NCI-H146 (cell line): ENCODE measurements around the gene LRP11.
A peak's percentile ranks its signal among the peaks of the same experiment; 100 is the strongest.
"Not testable (repeated sequence)": the region's sequence is repeated elsewhere in the genome, so short reads cannot be mapped to it uniquely, and the experiment has no call there.

Experiments used
- DNase-seq: peaks from one replicate; lab custom pipeline; 2025; lab: John Stamatoyannopoulos, UW

The LRP11 gene, protein sequence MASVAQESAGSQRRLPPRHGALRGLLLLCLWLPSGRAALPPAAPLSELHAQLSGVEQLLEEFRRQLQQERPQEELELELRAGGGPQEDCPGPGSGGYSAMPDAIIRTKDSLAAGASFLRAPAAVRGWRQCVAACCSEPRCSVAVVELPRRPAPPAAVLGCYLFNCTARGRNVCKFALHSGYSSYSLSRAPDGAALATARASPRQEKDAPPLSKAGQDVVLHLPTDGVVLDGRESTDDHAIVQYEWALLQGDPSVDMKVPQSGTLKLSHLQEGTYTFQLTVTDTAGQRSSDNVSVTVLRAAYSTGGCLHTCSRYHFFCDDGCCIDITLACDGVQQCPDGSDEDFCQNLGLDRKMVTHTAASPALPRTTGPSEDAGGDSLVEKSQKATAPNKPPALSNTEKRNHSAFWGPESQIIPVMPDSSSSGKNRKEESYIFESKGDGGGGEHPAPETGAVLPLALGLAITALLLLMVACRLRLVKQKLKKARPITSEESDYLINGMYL

DNA sequence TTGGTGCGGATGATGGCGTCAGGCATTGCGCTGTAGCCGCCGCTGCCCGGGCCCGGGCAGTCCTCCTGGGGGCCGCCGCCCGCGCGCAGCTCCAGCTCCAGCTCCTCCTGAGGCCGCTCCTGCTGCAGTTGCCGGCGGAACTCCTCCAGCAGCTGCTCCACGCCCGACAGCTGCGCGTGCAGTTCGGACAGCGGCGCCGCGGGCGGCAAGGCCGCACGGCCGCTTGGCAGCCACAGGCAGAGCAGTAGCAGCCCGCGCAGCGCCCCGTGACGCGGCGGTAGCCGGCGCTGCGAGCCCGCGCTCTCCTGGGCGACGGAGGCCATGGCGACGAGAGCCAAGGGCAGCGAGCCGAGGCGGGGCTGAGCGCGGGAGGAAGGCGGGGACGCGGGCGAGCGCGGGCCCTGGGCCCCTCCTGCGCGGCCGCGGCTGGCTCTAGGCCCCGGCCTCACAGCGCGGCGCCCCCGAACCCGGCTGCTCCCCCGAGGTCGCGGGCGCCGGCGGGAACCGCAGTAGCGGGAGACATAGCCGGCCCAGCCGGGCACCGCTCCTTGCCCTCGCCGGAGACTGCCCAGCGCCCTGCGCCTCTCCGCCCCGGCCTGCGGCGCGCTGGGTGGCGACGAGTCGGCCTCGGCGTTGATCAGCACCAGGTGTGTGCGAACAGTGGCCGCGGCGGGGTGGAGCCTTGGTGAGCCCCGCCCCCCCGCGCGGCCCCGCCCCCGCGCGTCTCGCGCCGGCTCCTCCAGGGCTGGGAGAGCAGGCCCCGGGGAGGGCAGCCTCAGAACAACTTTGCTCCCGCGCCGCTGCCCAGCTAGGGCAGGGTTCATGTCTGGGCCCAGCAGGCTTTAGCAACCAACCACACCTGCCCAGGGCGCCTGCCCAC is at the start of gene LRP11:
LRP11 (minus strand) TSS at position 662 of the 880 bp plus-strand sequence; CDS start at position 323, 339 bp downstream.
- peak; percentile 95 for DNase-seq

DNA sequence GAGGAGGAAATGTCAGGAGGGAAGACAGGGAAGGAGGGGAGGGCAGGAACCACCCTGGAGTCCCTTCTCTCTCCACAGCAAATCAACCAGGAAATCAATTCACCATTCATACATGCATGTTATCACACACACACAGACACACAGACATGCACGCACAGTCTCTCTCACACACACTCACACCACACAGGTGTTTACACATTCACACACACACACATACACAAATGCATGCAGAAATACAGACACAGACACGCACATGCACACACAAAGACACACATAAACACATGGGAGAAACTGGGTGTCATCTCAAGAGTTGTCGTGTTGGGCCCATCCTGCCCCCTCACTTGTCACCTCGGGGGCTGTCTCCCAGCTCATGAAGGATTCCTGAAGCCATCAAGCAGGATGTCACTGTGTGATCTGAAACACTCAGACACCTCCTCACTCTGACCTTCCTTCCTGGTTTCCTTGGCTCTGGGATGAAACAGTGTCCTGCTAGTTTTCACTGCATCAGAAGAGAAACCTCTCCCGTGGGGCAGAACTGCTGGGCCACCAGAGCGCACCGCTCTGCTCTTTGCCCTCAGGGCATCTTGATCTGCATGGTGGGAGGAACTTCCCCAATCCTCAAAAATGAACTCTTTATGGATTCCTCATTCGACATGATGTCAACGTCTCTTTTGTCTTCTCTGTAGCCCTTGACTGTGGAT is 49.5 kb upstream of the LRP11 start:
- no peak for DNase-seq

- DNase-seq = no peak
Observed at GRCh38 chr6:149913085-149913484, 48.9 kb upstream of the LRP11 start.

- not testable (repeated sequence) for DNase-seq
Observed at GRCh38 chr6:149912680-149913079, 48.5 kb upstream of the LRP11 start.

DNA sequence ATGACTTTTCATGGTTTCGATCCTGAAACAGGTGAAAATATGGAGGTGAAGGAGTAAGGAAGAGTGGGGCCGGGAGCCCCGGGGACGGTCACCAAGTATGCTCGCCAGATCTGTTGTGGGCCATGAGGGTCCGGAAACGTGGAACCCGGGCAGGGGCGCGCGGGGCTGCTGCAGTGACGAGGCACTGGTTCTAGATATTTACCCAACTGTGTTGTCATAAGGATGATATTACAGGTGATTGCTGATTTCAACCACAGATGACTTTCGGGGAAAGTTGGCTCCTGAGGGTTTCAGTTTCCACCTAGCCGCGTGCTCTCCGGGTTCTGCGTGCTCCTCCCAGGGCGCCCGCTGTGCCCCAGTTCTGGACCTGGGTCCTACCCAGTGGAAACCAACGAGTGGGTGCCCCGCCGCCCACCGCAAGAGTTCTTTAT is 46.6 kb upstream of the LRP11 start:
- DNase-seq = no peak

DNA sequence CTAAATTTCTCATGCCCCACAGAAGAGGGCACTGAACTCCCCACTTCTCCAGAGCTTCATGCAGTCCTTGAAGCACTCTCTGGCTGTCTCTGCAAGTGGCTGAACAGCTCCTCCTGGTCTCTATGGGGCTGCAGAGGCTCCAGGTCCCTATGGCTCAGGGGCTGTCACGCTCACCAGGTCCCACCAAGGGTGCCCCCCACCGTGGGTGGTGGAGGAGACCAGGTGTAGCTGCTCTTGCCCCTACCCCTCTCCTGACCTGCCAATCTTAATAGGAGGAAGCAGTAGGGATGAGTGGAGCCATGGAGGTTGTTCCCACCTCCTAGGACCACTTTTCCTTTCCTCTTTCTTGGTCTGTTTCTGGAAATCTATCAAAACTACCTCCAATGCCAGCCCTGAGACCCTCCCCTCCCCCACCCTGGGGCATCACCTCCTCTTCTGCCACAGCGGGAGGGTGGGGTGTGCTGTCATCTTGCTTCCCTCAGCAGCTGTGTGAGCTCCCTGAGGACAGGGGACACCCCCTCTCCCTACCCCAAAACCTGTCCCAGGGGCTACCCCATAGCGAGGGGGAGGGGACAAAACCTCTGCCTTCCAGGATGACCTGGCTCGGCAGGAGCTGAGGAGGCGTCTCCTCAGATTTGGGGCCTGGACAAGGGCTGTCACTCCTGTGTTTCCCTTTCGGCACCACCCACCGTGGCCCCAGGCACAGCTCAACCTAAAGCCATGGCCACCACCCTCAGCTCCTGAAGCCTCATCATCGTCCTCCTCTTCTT is 45.7 kb upstream of the LRP11 start:
- DNase-seq = no peak

GRCh38 chr6:149908480-149908879 is 44.3 kb upstream of the LRP11 start:
- DNase-seq = not testable (repeated sequence)

DNA sequence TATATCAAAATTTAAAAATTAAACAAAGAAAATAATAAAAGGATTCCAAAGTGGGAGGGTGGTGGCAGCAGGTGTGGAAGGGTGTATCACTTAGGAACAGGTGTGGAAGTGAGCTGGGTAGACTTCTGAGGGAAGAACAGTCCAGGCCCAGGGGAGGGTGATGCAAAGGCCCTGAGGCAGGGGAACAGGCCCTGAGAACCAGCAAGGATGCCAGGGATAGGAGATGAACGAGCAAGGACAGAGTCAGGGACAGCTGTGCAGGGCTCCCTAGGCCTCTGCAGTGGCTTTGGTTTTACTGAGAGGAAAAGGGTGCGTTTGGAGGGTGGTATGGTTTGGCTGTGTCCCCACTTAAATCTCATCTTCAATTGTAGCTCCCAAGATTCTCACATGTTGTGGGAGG is 43.2 kb upstream of the LRP11 start:
- DNase-seq = no peak

- no peak for DNase-seq
Observed at GRCh38 chr6:149906405-149906804, 42.2 kb upstream of the LRP11 start.

GRCh38 chr6:149905911-149906371 is 41.8 kb upstream of the LRP11 start:
- no peak for DNase-seq

- no peak for DNase-seq
Observed at GRCh38 chr6:149905371-149905910, 41.3 kb upstream of the LRP11 start.

DNA sequence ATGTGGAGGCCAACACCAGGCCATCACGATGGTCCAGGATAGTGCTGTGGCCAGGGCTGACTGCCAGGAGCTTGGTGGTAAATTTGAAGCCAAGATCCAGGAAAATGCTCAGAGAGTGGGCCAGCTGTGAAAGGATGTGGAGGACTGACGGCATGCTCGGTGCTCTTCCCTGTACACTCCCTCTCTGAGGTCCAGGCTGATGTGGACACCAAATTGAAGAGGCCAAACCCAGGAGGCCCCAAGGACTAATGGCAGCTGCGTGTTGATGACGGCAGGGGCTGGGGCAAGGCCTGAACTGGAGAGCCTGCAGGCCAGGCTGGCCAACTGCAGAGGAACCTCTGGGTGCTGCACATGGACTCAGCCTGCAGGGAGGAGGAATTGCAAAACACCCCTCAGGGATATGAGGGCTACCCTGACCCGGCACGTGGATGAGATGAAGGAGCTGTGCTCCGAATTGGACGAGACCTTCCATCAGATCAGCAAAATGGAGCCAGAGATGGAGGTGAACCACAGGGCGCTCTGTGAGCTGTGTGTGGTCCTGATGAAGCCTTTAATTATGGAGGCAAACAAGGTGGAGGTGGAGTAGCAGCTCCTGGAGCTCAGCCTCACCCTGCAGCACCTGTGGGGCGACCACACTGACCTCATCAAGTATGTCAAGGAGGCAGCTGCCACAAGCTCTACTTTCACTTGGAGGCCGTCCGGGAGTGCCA is 40.7 kb upstream of the LRP11 start:
- peak; percentile 65 for DNase-seq

DNA sequence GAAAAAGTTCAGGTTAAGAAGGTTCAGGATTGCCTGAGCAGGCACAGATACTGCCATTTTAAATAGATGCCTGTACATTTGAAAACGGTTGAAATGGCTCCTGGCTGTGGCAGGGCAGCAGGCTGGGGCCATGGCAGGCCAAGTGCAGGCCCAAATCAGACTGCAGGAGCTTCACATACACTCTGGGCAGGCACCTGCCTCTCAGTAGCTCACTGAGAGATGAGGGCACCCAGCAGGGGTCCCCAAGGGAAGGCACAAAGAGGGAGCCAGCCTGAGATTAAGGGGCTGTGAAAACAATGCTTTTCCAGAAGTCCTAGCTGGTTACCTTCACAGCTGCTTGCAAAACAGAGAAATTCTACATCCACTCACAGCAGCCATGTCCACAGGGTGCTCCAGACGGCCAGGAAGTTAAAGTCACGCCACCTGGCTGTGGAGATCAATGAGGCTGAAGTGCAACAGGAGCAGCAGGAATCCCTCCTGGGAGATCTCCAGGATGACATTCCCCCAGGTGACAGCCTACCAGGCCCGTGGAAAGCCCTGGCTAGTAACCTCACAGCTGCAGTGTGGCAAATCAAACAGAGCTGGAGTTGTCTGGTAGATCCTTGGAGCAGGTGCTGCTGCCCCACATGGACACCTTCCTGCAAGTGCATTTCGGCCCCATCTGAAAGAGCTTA is 39.9 kb upstream of the LRP11 start:
- peak; percentile 98 for DNase-seq

DNA sequence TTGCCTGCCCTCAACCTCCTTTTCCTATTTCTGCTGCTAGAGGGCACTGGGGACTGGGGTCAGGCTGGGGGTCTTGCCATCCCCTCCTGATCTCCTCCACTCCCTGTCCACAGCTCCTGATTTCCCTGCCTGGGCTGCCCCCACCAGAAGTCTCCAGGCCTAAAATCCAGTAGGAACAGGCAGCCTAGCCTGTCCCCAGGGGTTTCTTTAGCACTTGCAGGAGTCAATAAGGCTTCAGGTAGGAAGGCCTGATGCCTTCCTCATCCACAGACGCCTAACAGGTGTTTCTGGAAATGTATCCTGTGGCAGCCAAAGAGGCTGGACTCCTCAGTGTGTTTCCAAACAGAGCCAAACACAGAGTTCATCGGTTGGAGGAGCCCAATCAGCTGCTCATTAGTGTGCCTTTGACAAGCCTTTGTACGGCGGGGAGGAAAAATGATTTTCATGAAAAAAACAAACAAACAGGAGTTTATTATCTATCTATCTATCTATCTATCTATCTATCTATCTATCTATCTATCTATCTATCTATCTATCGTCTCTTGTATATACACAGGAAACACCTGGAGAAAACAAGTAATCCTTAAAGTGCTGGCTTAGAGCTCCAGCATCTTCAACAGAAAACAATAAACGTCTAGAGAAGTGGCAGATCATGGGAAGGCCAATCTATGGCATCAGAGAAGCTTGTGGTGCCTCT is 37.4 kb upstream of the LRP11 start:
- no peak for DNase-seq

GRCh38 chr6:149900620-149901443 is 36.7 kb upstream of the LRP11 start:
- DNase-seq = no peak

GRCh38 chr6:149899926-149900619 is 35.9 kb upstream of the LRP11 start:
- DNase-seq = no peak

DNA sequence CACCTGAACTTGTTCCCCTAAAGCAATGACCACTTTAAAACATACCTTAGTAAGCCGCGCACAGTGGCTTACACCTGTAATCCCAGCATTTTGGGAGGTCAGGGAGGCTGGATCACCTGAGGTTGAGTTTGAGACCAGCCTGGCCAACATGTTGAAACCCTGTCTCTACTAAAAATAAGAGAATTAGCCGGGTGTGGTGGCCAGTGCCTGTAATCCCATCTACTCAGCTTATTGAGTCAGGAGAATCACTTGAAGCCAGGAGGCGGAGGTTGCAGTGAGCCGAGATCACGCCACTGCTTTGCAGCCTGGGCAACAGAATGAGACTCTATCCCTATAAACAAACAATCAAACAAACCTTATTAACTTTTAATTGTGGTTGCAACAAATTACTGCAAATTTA is 35.3 kb upstream of the LRP11 start:
- no peak for DNase-seq

GRCh38 chr6:149898966-149899365 is 34.8 kb upstream of the LRP11 start:
- no peak for DNase-seq
